HepG2 (cell line): Measurements from ENCODE around the gene CSK. TPM values are rescaled to one million over a fixed set of nuclear protein-coding genes. Genes with fewer than 3 reads are reported as not detected.

Experiments
- ATAC-seq: fragments of 200-7000 bp; cut with Tn5 transposase; 3 replicates; pipeline ENCODE4 v1.9.1; 2020; ENCODE audit warnings: mild to moderate bottlenecking, moderate library complexity
- BruUV-seq: library from RNA; stranded (reverse); fragments of 400-500 nt; replicated peaks from 2 replicates; lab custom pipeline; 2021; lab: Mats Ljungman, UMichigan
- CTCF ChIA-PET: fragments of 300-600 bp; formaldehyde crosslinking; extraction: SDS; loops from one replicate; lab custom pipeline; 2021; ENCODE audit warnings: low total read pairs, inconsistent platforms, low intra/inter-chr PET ratio; lab: Yijun Ruan, JAX
- POLR2A ChIA-PET: fragments of 350-600 bp; sonication (Branson Sonifier 250); formaldehyde crosslinking; loops from one replicate; lab custom pipeline; 2020; ENCODE audit warnings: antibody characterized with exemption, inconsistent platforms; lab: Yijun Ruan, JAX
- DNase-seq: peaks from one replicate; pipeline ENCODE4 v3.0.0-alpha.2; 2015; ENCODE audit warnings: low spot score
- FAIRE-seq: peaks from 3 replicates; lab custom pipeline; 2011; peaks lifted over from hg19 to GRCh38; lab: Jason Lieb, UNC
- H2AFZ ChIP-seq: one replicate; pipeline ENCODE4 v1.6.1; 2011; ENCODE audit warnings: low read length, inconsistent platforms
- H3K27ac ChIP-seq: fragments of 300-600 bp; 3 replicates; pipeline ENCODE4 v1.8.0; 2011; ENCODE audit warnings: mixed run types, mild to moderate bottlenecking, mixed read lengths, low read length, inconsistent platforms; ENCODE audit not compliant: insufficient read depth; ENCODE audit errors: extremely low read length
- H3K27me3 ChIP-seq, 2 experiments: fragments of 200-600 bp in 1 of 2; 2 replicates in 1 of 2; 3 replicates in 1 of 2; pipeline versions ENCODE4 v1.6.0 to v1.8.0; 2011; ENCODE audit warnings: low read length in 2 of 2, mild to moderate bottlenecking in 2 of 2, moderate library complexity in 2 of 2, inconsistent platforms in 1 of 2; ENCODE audit not compliant: insufficient read depth in 2 of 2, control insufficient read depth in 1 of 2
- H3K36me3 ChIP-seq, 2 experiments: fragments of 200-600 bp in 1 of 2; replicated peaks in 1 of 2; 2 replicates in 1 of 2; 3 replicates in 1 of 2; pipeline versions ENCODE4 v1.5.1 to v1.8.0; 2011; ENCODE audit warnings: low read length in 2 of 2, inconsistent platforms in 1 of 2; ENCODE audit not compliant: insufficient read depth in 2 of 2, control insufficient read depth in 1 of 2
- H3K4me1 ChIP-seq: 2 replicates; pipeline ENCODE4 v1.5.1; 2012; ENCODE audit warnings: low read length, inconsistent platforms; ENCODE audit not compliant: insufficient read depth
- H3K4me2 ChIP-seq: 2 replicates; pipeline ENCODE4 v1.6.0; 2011; ENCODE audit warnings: low read depth, low read length, inconsistent platforms
- H3K4me3 ChIP-seq, 3 experiments: fragments of 200-600 bp in 1 of 3; sonication (generic), shearing (Covaris generic) in 1 of 3; replicated peaks in 1 of 3; 2 replicates each; pipeline ENCODE4 v1.5.1; 2011 to 2016; ENCODE audit warnings: low read length in 3 of 3, inconsistent platforms in 2 of 3, low read depth in 2 of 3, mild to moderate bottlenecking in 2 of 3, control low read depth in 1 of 3, mixed read lengths in 1 of 3; ENCODE audit not compliant: insufficient read depth in 1 of 3
- H3K79me2 ChIP-seq: one replicate; pipeline ENCODE4 v1.6.1; 2011; ENCODE audit warnings: low read length, inconsistent platforms; ENCODE audit not compliant: insufficient read depth
- H3K9ac ChIP-seq: 2 replicates; pipeline ENCODE4 v1.6.0; 2011; ENCODE audit warnings: mild to moderate bottlenecking, low read depth, low read length, inconsistent platforms; ENCODE audit not compliant: insufficient read depth
- H3K9me3 ChIP-seq: 2 replicates; pipeline ENCODE4 v1.5.1; 2012; ENCODE audit warnings: mild to moderate bottlenecking, low read length
- H4K20me1 ChIP-seq: 2 replicates; pipeline ENCODE4 v1.6.0; 2011; ENCODE audit warnings: inconsistent platforms, mild to moderate bottlenecking, low read length, moderate library complexity; ENCODE audit not compliant: insufficient read depth
- CCAR2 ChIP-seq: fragments of 200-400 bp; formaldehyde crosslinking; optimal IDR thresholded peaks from 2 replicates; pipeline ENCODE3; 2018; ENCODE audit warnings: low read depth, mild to moderate bottlenecking, low read length, moderate library complexity
- GMEB2 ChIP-seq: IDR thresholded peaks from 2 replicates; pipeline ENCODE4 v1.6.1; 2016; ENCODE audit warnings: missing biosample characterization, missing genetic modification reagents, low read depth
- NFAT5 ChIP-seq: sonication (generic); formaldehyde crosslinking; IDR thresholded peaks from 2 replicates; pipeline ENCODE4 v1.4.0; 2020; ENCODE audit warnings: missing genetic modification reagents
- POLR2A ChIP-seq, 2 experiments: IDR thresholded peaks; 2 replicates each; pipeline ENCODE4 v1.6.1; 2011; ENCODE audit warnings: low read depth in 2 of 2, low read length in 2 of 2, mild to moderate bottlenecking in 1 of 2, moderate library complexity in 1 of 2; ENCODE audit not compliant: insufficient read depth in 1 of 2
- RAD21 ChIP-seq: fragments of 450-650 bp; formaldehyde crosslinking; IDR thresholded peaks from 2 replicates; pipeline ENCODE4 v1.5.0; 2020; ENCODE audit warnings: mild to moderate bottlenecking
- SIN3A ChIP-seq: IDR thresholded peaks from 2 replicates; pipeline ENCODE4 v1.6.1; 2011; ENCODE audit warnings: low read depth, mild to moderate bottlenecking, control low read depth, low read length, borderline replicate concordance
- SP2 ChIP-seq: sonication (generic); formaldehyde crosslinking; IDR thresholded peaks from 2 replicates; pipeline ENCODE4 v1.5.1; 2020; ENCODE audit warnings: mild to moderate bottlenecking, missing genetic modification reagents
- THAP8 ChIP-seq: sonication (generic); formaldehyde crosslinking; IDR thresholded peaks from 2 replicates; pipeline ENCODE4 v1.5.1; 2020; ENCODE audit warnings: missing genetic modification reagents, mild to moderate bottlenecking, borderline replicate concordance
- ZNF276 ChIP-seq: sonication (generic); formaldehyde crosslinking; IDR thresholded peaks from 2 replicates; pipeline ENCODE4 v1.4.0; 2020; ENCODE audit warnings: mild to moderate bottlenecking, low read depth, missing genetic modification reagents
- ZNF770 ChIP-seq: sonication (generic); formaldehyde crosslinking; IDR thresholded peaks from 2 replicates; pipeline ENCODE4 v1.5.0; 2020; ENCODE audit warnings: mild to moderate bottlenecking, missing genetic modification reagents
- WGBS: methylation state at CpG from one replicate; pipeline ENCODE4 v1.1.6; 2017; ENCODE audit warnings: low lambda C conversion rate; 5-methylcytosine and 5-hydroxymethylcytosine counted together
- in situ Hi-C: cut with HindIII; loops from 2 replicates; pipeline ENCODE4 v1.10.0; 2017; ENCODE audit warnings: low pct_unique_long_range_greater_than_20kb; ENCODE audit not compliant: extremely low pct_ligation_motif_present
- intact Hi-C: fragments of 100-400 bp; cut with micrococcal nuclease; formaldehyde crosslinking; loops from one replicate; pipeline ENCODE4 v1.10.0; 2022; ENCODE audit not compliant: unreplicated experiment
- polyA plus RNA-seq, 8 experiments: library from polyadenylated mRNA; depleted of rRNA in 3 of 8; stranded (reverse) in 7 of 8; unstranded in 1 of 8; fragments of >200 nt; fragmentation: Illumina TruSeq in 4 of 8; extraction: Trizol in 4 of 8; gene quantifications; 2 replicates each; pipeline versions ENCODE4 v1.2.1 to v1.2.3, GENCODE V29; 2011 to 2016; ENCODE audit warnings: low read depth in 4 of 8, missing spikeins in 1 of 8, mixed read lengths in 1 of 8; ENCODE audit not compliant: insufficient read depth in 1 of 8
- total RNA-seq, 5 experiments: library from RNA; depleted of rRNA; stranded (reverse); fragments of >200 nt; fragmentation: Illumina TruSeq; extraction: Trizol; gene quantifications; 2 replicates each; pipeline ENCODE4 v1.2.3, GENCODE V29; 2016; ENCODE audit warnings: low read depth in 1 of 5

Gene CSK
- total and polyA plus RNA-seq, 2 of the 13 experiments (the other 11 are each of a cell fraction or from before 2014, with no cell fraction given) = 12.5 to 21.3 TPM

- ChIA-PET POLR2A (interaction anchor here (0.6 to 2.3 kb wide), 7 partner anchors 8 to 138 kb away, joined by 3 to 13 read pairs (median 8); partner anchors contain the start of genes CYP1A1 and FAM219B), CTCF (interaction anchor here (0.9 to 5.8 kb wide), 6 partner anchors 27 to 151 kb away, joined by 3 to 59 read pairs (median 8); no protein-coding TSS in a partner anchor)
- Histone ChIP-seq H4K20me1 (no peaks in the 10 kb centered on the region), H3K79me2 (no peaks in the 10 kb centered on the region), H3K36me3 (no peaks in the 10 kb centered on the region), H3K27me3 (no peaks in the 10 kb centered on the region), H3K9me3 (no peaks in the 10 kb centered on the region), H3K4me2 (no peak overlapping the region), H3K9ac (no peak overlapping the region), H2AFZ (no peak overlapping the region), H3K27ac (no peak overlapping the region), H3K4me3 (no peak overlapping the region), H3K4me1 (peaks cover 42% of the 10 kb centered on the region)
- intact Hi-C loops = loop anchor here (2.0 to 10.0 kb wide), 2 partner anchors 65 kb away; no protein-coding TSS in a partner anchor
- in situ Hi-C loops = loop anchor here (5.0 to 10.0 kb wide), 3 partner anchors 132 to 397 kb away; partner anchors contain the start of gene RPP25
- WGBS = 44% methylated on average over 7 of the region's 7 CpGs
- no peak for DNase-seq
- no TSS peak for BruUV-seq
- ATAC-seq = no peak
- FAIRE-seq = no peak
- TF ChIP-seq ZNF276 (no peak), POLR2A (IDR thresholded peaks at IDR 0.05; ENCODE audit: insufficient read depth in 1 of 2, low read depth in 2 of 2, low read length in 2 of 2) (no peak), NFAT5 (CRISPR knock-in tag) (no peak), THAP8 (CRISPR knock-in tag) (no peak), GMEB2 (CRISPR knock-in tag) (no peak), SIN3A (no peak), CCAR2 (no peak), RAD21 (CRISPR knock-in tag) (no peak), SP2 (CRISPR knock-in tag) (no peak), ZNF770 (CRISPR knock-in tag) (no peak)
These were observed 12.3 kb upstream of the CSK start for GRCh38 chr15:74769463-74770025.
